ENCODE results near the gene PPP2R3A.
"Not testable (repeated sequence)": the region's sequence is repeated elsewhere in the genome, so short reads cannot be mapped to it uniquely, and the experiment has no call there.

Gene PPP2R3A

GRCh38 chr3:136166507-136166906 lies 201.0 kb downstream of the PPP2R3A start:
- H3K14ac ChIP-seq (ENCODE audit: low read length) = no peak overlapping the region
- no peak overlapping the region for H2AK5ac ChIP-seq (ENCODE audit: low read depth, low read length)
- no peak overlapping the region for H3K27ac ChIP-seq (replicated peaks; ENCODE audit: low read length)
- H4K91ac ChIP-seq (ENCODE audit: low read depth, low read length, poor library complexity) = no peak overlapping the region
- no peak overlapping the region for H3K23ac ChIP-seq (ENCODE audit: low read depth, low read length, poor library complexity)
- H3K18ac ChIP-seq (ENCODE audit: low read length) = no peak overlapping the region
- peaks cover 4% of the 10 kb centered on the region for H3K79me1 ChIP-seq (ENCODE audit: low read depth, low read length)
- H2AFZ ChIP-seq (ENCODE audit: low read length) = no peak overlapping the region
- H3K27me3 ChIP-seq (ENCODE audit: control insufficient read depth in 3 of 3, insufficient read depth in 3 of 3, low read depth in 1 of 3, low read length in 3 of 3) = no peaks in the 10 kb centered on the region
- no peak overlapping the region for H2BK15ac ChIP-seq (ENCODE audit: low read length)
- no CpG with 5 or more reads among the region's 3 CpGs for WGBS, 2 donors (ENCODE audit: extremely low coverage in 2 of 2, insufficient read length in 2 of 2, insufficient replicate concordance in 1 of 2)
- no peak overlapping the region for H2BK5ac ChIP-seq (ENCODE audit: low read length)
- H3K9me3 ChIP-seq (replicated peaks in 1 of 2; ENCODE audit: control insufficient read depth in 2 of 2, insufficient read depth in 1 of 2, low read depth in 1 of 2, low read length in 2 of 2) = no peaks in the 10 kb centered on the region
- H3K4me3 ChIP-seq (ENCODE audit: low read length in 2 of 2) = no peak overlapping the region
- H2BK12ac ChIP-seq (ENCODE audit: low read length) = no peak overlapping the region
- H2BK120ac ChIP-seq (ENCODE audit: low read depth, low read length) = no peak overlapping the region
- no peak for DNase-seq (ENCODE audit: low spot score)
- H3K36me3 ChIP-seq (replicated peaks in 1 of 2; ENCODE audit: control insufficient read depth in 2 of 2, insufficient read depth in 2 of 2, low read length in 2 of 2) = peaks cover 0 to 1% of the 10 kb centered on the region in 2 donors
- H3K9ac ChIP-seq (ENCODE audit: low read depth, low read length, poor library complexity) = no peak overlapping the region
- peaks cover 0 to 3% of the 10 kb centered on the region in 2 donors for H3K4me1 ChIP-seq (ENCODE audit: control insufficient read depth in 2 of 2, insufficient read depth in 1 of 2, low read depth in 1 of 2, low read length in 2 of 2)
- H3K4me2 ChIP-seq (ENCODE audit: insufficient read depth, low read length, poor library complexity, severe bottlenecking) = no peak overlapping the region
- no peak overlapping the region for H4K8ac ChIP-seq (ENCODE audit: low read depth, low read length)
- no peak overlapping the region for H3K4ac ChIP-seq (ENCODE audit: low read length)

GRCh38 chr3:136168236-136168635 lies 202.7 kb downstream of the PPP2R3A start:
- not testable (repeated sequence) for H3K9me3 ChIP-seq (replicated peaks in 1 of 2; ENCODE audit: control insufficient read depth in 2 of 2, insufficient read depth in 1 of 2, low read depth in 1 of 2, low read length in 2 of 2); H3K9ac ChIP-seq (ENCODE audit: low read depth, low read length, poor library complexity); H3K23ac ChIP-seq (ENCODE audit: low read depth, low read length, poor library complexity); H3K4me1 ChIP-seq (ENCODE audit: control insufficient read depth in 2 of 2, insufficient read depth in 1 of 2, low read depth in 1 of 2, low read length in 2 of 2); H3K4me2 ChIP-seq (ENCODE audit: insufficient read depth, low read length, poor library complexity, severe bottlenecking); H3K27ac ChIP-seq (replicated peaks; ENCODE audit: low read length); DNase-seq (ENCODE audit: low spot score); H2AFZ ChIP-seq (ENCODE audit: low read length); H3K36me3 ChIP-seq (replicated peaks in 1 of 2; ENCODE audit: control insufficient read depth in 2 of 2, insufficient read depth in 2 of 2, low read length in 2 of 2); H2BK120ac ChIP-seq (ENCODE audit: low read depth, low read length); H3K18ac ChIP-seq (ENCODE audit: low read length); H2BK5ac ChIP-seq (ENCODE audit: low read length); H3K27me3 ChIP-seq (ENCODE audit: control insufficient read depth in 3 of 3, insufficient read depth in 3 of 3, low read depth in 1 of 3, low read length in 3 of 3); H4K91ac ChIP-seq (ENCODE audit: low read depth, low read length, poor library complexity); H4K8ac ChIP-seq (ENCODE audit: low read depth, low read length); H3K4ac ChIP-seq (ENCODE audit: low read length); H3K79me1 ChIP-seq (ENCODE audit: low read depth, low read length); H2AK5ac ChIP-seq (ENCODE audit: low read depth, low read length); H3K14ac ChIP-seq (ENCODE audit: low read length); H2BK12ac ChIP-seq (ENCODE audit: low read length); H3K4me3 ChIP-seq (ENCODE audit: low read length in 2 of 2); H2BK15ac ChIP-seq (ENCODE audit: low read length)
- WGBS, 2 donors (ENCODE audit: extremely low coverage in 2 of 2, insufficient read length in 2 of 2, insufficient replicate concordance in 1 of 2) = no CpG with 5 or more reads among the region's 4 CpGs

GRCh38 chr3:136171097-136171542 lies 205.6 kb downstream of the PPP2R3A start:
- peaks cover 3% of the 10 kb centered on the region for H3K79me1 ChIP-seq (ENCODE audit: low read depth, low read length)
- no peak overlapping the region for H3K4ac ChIP-seq (ENCODE audit: low read length)
- H3K27me3 ChIP-seq (ENCODE audit: control insufficient read depth in 3 of 3, insufficient read depth in 3 of 3, low read depth in 1 of 3, low read length in 3 of 3) = no peaks in the 10 kb centered on the region
- DNase-seq (ENCODE audit: low spot score) = no peak
- H3K9me3 ChIP-seq (replicated peaks in 1 of 2; ENCODE audit: control insufficient read depth in 2 of 2, insufficient read depth in 1 of 2, low read depth in 1 of 2, low read length in 2 of 2) = no peaks in the 10 kb centered on the region
- no peak overlapping the region for H4K91ac ChIP-seq (ENCODE audit: low read depth, low read length, poor library complexity)
- H3K4me1 ChIP-seq (ENCODE audit: control insufficient read depth in 2 of 2, insufficient read depth in 1 of 2, low read depth in 1 of 2, low read length in 2 of 2) = no peaks in the 10 kb centered on the region
- no peak overlapping the region for H3K27ac ChIP-seq (replicated peaks; ENCODE audit: low read length)
- H3K4me3 ChIP-seq (ENCODE audit: low read length in 2 of 2) = no peak overlapping the region
- H2BK5ac ChIP-seq (ENCODE audit: low read length) = no peak overlapping the region
- no peak overlapping the region for H4K8ac ChIP-seq (ENCODE audit: low read depth, low read length)
- H2BK120ac ChIP-seq (ENCODE audit: low read depth, low read length) = no peak overlapping the region
- H2AK5ac ChIP-seq (ENCODE audit: low read depth, low read length) = no peak overlapping the region
- no peak overlapping the region for H3K23ac ChIP-seq (ENCODE audit: low read depth, low read length, poor library complexity)
- no peak overlapping the region for H3K18ac ChIP-seq (ENCODE audit: low read length)
- H2AFZ ChIP-seq (ENCODE audit: low read length) = no peak overlapping the region
- no peak overlapping the region for H3K9ac ChIP-seq (ENCODE audit: low read depth, low read length, poor library complexity)
- H3K14ac ChIP-seq (ENCODE audit: low read length) = no peak overlapping the region
- no CpG with 5 or more reads among the region's 1 CpG for WGBS, 2 donors (ENCODE audit: extremely low coverage in 2 of 2, insufficient read length in 2 of 2, insufficient replicate concordance in 1 of 2)
- no peak overlapping the region for H2BK15ac ChIP-seq (ENCODE audit: low read length)
- no peak overlapping the region for H2BK12ac ChIP-seq (ENCODE audit: low read length)
- H3K4me2 ChIP-seq (ENCODE audit: insufficient read depth, low read length, poor library complexity, severe bottlenecking) = no peak overlapping the region
- H3K36me3 ChIP-seq (replicated peaks in 1 of 2; ENCODE audit: control insufficient read depth in 2 of 2, insufficient read depth in 2 of 2, low read length in 2 of 2) = peaks cover 0 to 1% of the 10 kb centered on the region in 2 donors

- H2AK5ac ChIP-seq (ENCODE audit: low read depth, low read length) = no peak overlapping the region
- no peak overlapping the region for H2BK15ac ChIP-seq (ENCODE audit: low read length)
- peaks cover 3% of the 10 kb centered on the region for H3K79me1 ChIP-seq (ENCODE audit: low read depth, low read length)
- H3K4ac ChIP-seq (ENCODE audit: low read length) = no peak overlapping the region
- H3K9ac ChIP-seq (ENCODE audit: low read depth, low read length, poor library complexity) = no peak overlapping the region
- DNase-seq (ENCODE audit: low spot score) = no peak
- no peak overlapping the region for H3K18ac ChIP-seq (ENCODE audit: low read length)
- H3K4me2 ChIP-seq (ENCODE audit: insufficient read depth, low read length, poor library complexity, severe bottlenecking) = no peak overlapping the region
- H2AFZ ChIP-seq (ENCODE audit: low read length) = no peak overlapping the region
- no peak overlapping the region for H3K23ac ChIP-seq (ENCODE audit: low read depth, low read length, poor library complexity)
- H3K4me3 ChIP-seq (ENCODE audit: low read length in 2 of 2) = no peak overlapping the region
- no peak overlapping the region for H3K27ac ChIP-seq (replicated peaks; ENCODE audit: low read length)
- H3K27me3 ChIP-seq (ENCODE audit: control insufficient read depth in 3 of 3, insufficient read depth in 3 of 3, low read depth in 1 of 3, low read length in 3 of 3) = no peaks in the 10 kb centered on the region
- H4K91ac ChIP-seq (ENCODE audit: low read depth, low read length, poor library complexity) = no peak overlapping the region
- peaks cover under 1 to 1% of the 10 kb centered on the region in 2 donors for H3K36me3 ChIP-seq (replicated peaks in 1 of 2; ENCODE audit: control insufficient read depth in 2 of 2, insufficient read depth in 2 of 2, low read length in 2 of 2)
- no peaks in the 10 kb centered on the region for H3K9me3 ChIP-seq (replicated peaks in 1 of 2; ENCODE audit: control insufficient read depth in 2 of 2, insufficient read depth in 1 of 2, low read depth in 1 of 2, low read length in 2 of 2)
- no peak overlapping the region for H3K14ac ChIP-seq (ENCODE audit: low read length)
- no peak overlapping the region for H2BK120ac ChIP-seq (ENCODE audit: low read depth, low read length)
- no peak overlapping the region for H2BK12ac ChIP-seq (ENCODE audit: low read length)
- no peaks in the 10 kb centered on the region for H3K4me1 ChIP-seq (ENCODE audit: control insufficient read depth in 2 of 2, insufficient read depth in 1 of 2, low read depth in 1 of 2, low read length in 2 of 2)
- H2BK5ac ChIP-seq (ENCODE audit: low read length) = no peak overlapping the region
- no peak overlapping the region for H4K8ac ChIP-seq (ENCODE audit: low read depth, low read length)
These were observed 208.5 kb downstream of the PPP2R3A start for GRCh38 chr3:136173939-136174490.

Data from neuronal stem cell (in vitro differentiated cells).